HG03354 (cell line): ENCODE measurements around the gene SMAD6.
"Not testable (repeated sequence)": the region's sequence is repeated elsewhere in the genome, so short reads cannot be mapped to it uniquely, and the experiment has no call there.

Experiments
- ATAC-seq: cut with Tn5 transposase; IDR thresholded peaks from one replicate; pipeline ENCODE4 v1.9.1; 2021; ENCODE audit warnings: mild to moderate bottlenecking; ENCODE audit not compliant: unreplicated experiment, poor library complexity, severe bottlenecking

SMAD6 gene

GRCh38 chr15:66673410-66674322 is 28.4 kb upstream of the SMAD6 start:
- ATAC-seq, result no peak

GRCh38 chr15:66674756-66675155 is 27.3 kb upstream of the SMAD6 start:
- no peak for ATAC-seq

DNA sequence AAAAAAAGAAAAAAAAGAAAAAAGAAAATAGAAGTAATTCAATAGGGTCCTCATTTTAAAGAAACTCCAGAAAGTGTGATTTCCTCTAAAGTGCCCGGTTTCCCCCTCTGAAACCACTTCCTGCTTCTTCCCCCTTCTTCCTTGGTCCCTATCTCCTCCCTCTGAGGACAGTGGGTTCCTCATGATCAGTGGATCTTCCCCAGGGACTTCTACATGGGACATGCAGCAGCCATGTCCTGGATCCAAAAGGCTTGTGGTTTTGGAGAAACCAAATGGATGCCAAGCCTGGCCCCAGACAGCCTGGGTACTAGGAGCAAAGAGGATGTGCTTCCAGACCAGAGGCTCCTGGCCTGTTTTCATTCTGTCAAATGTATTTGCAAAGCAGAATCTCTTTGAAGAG is 26.6 kb upstream of the SMAD6 start:
- no peak for ATAC-seq

DNA sequence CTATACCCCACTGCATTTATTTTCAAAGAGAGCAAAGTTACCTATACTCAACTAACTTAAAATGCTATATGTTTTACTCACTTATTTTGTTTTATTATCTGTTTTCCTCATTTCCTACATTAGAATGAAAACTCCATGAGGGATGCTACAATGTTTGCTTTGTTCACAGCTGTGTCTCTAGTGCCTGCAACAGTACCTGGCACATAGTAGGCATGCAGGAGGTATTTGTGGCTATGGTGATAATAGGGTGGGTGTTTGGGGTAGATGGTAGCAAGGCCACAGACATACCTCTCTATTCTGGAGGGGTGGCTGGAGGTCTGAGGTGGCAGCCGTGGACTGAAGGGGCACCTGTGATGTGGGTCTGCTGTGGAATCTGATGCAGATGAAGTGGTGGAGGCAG is 24.7 kb upstream of the SMAD6 start:
- no peak for ATAC-seq

DNA sequence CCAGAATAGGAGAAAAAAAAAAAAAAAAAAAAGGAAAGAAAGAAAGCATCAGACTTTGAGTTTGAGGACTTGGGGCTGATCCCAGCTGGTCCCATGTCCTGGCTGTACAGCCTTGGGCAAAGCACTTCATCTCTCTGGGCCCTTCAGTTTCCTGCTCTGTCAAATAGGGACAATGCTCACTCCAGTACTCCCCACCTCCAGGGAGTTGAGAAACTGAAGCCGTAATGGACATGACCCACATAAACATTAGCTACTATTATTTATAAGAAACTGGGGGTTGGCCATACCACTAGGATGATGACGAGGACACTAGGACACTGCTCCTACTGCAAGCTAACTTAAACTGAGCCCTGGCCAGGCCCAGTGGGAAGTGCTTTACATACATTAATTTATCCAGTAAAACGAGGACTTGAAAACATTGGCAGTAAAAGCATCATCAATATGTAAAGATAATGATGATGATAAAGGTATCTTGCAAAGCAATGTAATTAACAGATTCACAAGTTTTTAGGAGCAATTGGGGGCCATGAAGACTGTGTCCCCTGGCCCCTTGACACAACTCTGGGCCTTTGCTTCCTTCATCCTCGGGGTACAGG is 22.9 kb upstream of the SMAD6 start:
- no peak for ATAC-seq

DNA sequence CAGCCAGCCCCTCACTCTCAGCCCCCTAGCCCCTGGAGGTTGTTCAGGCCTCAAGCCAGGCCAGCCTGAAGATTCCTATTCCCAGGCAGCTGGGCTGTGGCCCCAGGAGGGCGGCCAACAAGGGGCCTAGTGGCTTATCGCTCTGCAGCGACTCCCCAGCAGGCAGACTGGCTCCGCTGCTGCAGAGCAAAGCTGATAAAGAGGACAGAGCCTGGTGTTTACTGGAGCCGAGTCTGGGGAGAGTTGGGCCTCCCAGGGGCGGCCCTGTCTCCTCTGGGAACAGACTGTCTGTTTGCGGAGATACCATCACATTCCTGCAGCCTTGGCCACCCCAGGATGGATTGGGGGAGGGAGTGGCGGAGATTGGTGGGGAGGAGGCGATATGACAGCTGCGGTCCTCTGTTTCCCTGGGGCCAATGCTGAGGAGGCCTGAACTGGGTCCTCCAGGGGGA is 22.4 kb upstream of the SMAD6 start:
- ATAC-seq, result no peak

- no peak for ATAC-seq
These were observed 21.5 kb upstream of the SMAD6 start for GRCh38 chr15:66680502-66680901.

GRCh38 chr15:66681395-66681794 is 20.6 kb upstream of the SMAD6 start:
- no peak for ATAC-seq

GRCh38 chr15:66682246-66682645 is 19.8 kb upstream of the SMAD6 start:
- ATAC-seq, result no peak

DNA sequence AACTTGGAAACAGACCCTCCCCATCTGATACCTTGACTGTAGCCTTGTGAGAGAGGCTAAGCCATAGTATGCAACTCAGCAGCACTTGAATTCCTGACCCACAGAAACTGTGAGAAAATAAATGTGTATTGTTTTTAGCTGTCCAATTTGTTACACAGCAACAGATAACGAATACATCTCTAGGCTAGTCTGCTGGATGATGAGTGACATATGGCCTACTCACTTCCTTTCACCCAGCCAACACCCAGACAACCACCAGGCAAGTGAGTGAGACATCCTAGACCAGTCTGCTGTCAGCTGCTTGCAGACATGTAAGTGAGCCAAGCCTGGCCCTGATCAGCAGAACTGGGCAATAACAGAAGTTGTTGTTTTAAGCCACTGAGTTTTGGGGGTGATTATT is 19.2 kb upstream of the SMAD6 start:
- no peak for ATAC-seq

DNA sequence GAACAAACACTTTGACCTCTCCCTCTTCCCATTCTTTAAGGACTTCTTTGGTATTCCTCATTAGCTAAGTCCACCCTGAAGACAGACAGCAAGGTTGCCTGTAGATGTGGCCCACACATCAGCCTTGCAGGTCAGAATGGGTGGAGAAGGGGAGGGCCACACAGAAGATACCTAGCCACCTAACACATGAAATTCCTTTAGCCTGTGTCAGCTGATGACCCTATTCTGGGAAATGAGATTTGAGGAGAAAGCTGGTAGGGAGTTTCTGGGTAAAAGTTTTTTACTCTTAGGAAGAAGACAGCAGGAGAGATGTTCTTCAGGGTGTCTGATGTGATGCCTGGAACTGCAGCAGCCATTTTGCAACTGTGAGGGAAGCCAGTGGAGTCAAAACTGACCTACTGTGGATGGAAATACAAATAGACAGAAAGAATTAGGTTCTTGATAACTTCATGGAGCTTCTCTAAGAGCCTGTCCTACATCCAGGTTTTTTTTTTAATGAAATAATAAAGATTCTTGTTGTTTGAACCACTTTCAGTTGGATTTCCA is 17.8 kb upstream of the SMAD6 start:
- no peak for ATAC-seq

DNA sequence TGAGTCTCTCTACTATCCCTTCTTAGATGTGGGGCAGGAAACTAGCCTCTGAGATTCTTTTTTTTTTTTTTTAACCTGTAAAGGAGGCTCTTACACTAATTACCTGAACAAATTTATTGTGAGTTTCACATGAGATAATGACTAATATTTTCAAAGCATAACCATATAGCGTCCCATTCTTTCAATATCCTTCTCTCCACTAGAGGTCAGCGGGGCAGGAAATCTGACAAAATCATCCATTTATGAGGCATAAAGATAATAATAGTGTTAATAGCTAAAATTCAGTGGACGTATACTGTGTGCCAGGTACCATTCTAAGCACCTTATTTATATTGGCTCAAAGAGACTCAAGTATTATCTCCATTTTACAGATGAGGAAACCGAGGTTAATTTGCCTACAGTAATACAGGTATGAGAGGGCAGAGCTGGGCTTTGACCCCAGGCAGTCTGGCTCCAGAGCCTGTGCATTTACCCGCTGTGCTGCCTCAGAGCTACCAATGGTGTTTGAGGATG is 16.3 kb upstream of the SMAD6 start:
- ATAC-seq, result no peak

DNA sequence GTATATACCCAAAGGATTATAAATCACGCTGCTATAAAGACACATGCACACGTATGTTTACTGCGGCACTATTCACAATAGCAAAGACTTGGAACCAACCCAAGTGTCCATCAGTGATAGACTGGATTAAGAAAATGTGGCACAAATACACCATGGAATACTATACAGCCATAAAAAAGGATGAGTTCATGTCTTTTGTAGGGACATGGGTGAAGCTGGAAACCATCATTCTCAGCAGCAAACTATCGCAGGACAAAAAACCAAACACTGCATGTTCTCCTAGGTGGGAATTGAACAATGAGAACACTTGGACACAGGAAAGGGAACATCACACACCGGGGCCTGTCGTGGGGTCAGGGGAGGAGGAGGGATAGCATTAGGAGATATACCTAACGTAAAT is 11.1 kb upstream of the SMAD6 start:
- not testable (repeated sequence) for ATAC-seq

DNA sequence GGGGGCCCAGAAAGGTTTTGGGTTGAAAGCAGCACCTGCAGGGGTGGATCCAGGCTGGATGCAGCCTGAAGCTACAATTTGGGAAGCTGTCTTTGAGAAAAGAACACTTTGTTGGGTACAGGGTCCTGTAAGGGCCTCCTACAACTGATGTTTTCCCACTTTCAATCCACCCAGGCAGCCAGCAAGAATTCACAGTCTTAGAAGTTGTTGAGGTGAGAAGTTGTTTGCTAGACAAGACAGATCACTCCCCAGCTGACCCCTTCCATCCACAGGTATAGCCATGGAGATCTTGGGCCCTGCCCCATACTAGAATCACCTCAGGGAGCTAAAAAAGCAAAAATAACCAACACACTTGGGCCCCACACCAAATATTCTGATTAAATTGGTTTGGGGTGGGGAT is 10.3 kb upstream of the SMAD6 start:
- ATAC-seq, result no peak

- no peak for ATAC-seq
These were observed 9.6 kb upstream of the SMAD6 start for GRCh38 chr15:66692391-66692790.

DNA sequence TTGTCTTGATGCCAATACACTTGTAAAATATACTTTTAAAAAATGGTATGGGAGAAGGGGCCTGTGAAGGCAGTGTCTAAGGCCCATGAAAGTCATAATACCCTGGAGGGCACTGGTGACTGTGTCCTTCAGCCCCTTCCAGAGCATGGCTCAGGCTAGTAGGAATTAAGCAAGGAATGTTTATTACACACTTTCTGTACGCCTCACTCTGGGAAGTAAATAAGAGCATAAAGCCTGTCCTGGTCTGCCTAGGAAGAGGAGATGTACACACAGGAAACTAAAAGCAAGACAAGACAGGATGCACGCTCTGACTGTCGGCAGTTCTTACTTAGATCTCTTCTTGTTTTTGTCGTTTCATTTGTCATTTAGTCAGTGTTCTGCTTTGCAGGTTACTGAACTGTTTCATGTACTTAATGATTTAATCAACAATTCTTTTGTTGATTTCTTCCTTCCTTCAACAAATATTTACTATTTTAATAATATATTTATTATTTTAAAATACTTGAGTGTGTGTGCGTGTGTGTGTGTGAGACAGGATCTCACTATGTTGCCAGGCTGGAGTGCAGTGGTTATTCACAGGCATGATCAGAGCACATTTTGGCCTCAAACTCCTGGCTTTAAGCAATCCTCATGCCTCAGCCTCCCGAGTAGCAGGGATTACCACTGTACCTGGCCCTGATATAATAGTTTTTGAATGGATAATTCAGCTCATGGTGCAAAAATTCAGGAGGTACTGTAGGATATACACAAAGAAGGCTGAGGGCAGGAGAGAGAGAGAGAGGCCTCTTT is 9.0 kb upstream of the SMAD6 start:
- ATAC-seq, result no peak

DNA sequence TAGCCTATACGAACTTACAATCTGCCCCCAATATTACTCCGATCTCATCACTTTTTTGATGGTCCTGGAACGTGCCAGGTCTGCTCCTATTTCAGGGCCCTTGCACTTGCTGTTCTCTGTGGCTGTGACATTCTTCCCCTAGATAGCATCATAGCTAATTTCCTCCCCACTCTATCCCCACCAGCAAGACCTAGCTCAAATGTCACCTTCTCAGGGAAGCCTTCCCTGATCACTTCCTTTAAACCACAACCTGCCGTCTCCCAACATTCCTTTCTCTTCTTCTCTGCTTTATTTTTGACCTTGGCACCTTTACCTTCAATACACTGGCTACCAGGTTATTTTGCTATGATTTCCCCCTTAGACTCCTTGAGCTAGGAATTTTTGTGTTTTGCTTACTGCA is 5.3 kb upstream of the SMAD6 start:
- no peak for ATAC-seq

- no peak for ATAC-seq
These were observed 3.6 kb upstream of the SMAD6 start for GRCh38 chr15:66698318-66698961.

- ATAC-seq, result no peak
These were observed 3.1 kb upstream of the SMAD6 start for GRCh38 chr15:66698971-66699370.

DNA sequence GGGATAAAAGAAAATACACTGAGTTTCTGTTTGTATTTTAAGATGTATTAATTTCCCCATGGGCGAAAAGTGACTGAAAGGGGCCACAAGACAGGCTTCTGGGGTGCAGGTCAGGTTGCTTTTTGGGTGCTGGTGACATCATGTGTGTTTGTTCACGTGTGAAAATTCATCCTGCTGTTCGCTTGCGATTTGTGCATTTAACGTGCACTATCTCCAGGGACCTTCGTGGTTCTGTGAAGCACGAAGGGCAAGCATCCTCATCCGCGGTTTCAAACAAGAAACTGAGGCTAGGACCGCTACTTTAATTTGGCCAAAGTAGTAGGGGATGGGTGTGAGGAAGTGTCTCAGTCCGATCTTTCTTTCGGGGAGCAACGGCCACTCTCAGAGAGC is 1.6 kb upstream of the SMAD6 start:
- no peak for ATAC-seq
